22Rv1 (cell line): Measurements from ENCODE around the gene PPP1R9B.

ENCODE experiments used
- ZFX ChIP-seq: fragments of 450-650 bp; IDR thresholded peaks from 2 replicates; pipeline ENCODE4 v1.6.1; 2017; ENCODE audit warnings: antibody characterized with exemption, borderline replicate concordance
- TF ChIP-seq, protein P1 (sequence below): fragments of 450-650 bp; IDR thresholded peaks from 2 replicates; pipeline ENCODE4 v1.5.1; 2017; ENCODE audit warnings: mild to moderate bottlenecking

DNA sequence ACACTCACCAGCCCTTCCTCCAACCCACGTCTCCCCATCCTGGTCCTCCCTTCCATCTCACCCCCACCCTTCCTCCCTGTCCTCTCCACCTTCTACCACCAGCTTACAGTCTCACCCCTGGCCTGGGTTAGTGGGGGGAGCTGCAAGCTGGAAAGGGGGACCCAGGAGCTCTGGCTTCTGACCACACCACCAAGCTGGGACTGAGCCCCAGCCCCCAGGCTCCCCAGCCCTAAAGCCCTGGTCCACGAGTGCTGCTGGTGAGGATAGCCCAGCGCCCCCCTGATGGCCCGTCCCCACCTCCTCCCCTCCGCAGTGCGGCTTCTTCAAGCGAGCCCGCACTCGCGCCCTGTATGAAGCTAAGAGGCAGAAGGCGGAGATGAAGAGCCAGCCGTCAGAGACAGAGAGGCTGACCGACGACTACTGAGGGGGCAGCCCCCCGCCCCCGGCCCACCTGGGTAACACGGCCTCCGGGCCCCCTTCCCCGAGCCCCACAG lies 62.5 kb downstream of the PPP1R9B start:
- TF ChIP-seq, protein P1, sequence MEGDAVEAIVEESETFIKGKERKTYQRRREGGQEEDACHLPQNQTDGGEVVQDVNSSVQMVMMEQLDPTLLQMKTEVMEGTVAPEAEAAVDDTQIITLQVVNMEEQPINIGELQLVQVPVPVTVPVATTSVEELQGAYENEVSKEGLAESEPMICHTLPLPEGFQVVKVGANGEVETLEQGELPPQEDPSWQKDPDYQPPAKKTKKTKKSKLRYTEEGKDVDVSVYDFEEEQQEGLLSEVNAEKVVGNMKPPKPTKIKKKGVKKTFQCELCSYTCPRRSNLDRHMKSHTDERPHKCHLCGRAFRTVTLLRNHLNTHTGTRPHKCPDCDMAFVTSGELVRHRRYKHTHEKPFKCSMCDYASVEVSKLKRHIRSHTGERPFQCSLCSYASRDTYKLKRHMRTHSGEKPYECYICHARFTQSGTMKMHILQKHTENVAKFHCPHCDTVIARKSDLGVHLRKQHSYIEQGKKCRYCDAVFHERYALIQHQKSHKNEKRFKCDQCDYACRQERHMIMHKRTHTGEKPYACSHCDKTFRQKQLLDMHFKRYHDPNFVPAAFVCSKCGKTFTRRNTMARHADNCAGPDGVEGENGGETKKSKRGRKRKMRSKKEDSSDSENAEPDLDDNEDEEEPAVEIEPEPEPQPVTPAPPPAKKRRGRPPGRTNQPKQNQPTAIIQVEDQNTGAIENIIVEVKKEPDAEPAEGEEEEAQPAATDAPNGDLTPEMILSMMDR = no peak
- TF ChIP-seq ZFX = no peak
